ENCODE results near the gene CFAP92. TPM values are rescaled to one million over a fixed set of nuclear protein-coding genes. Genes with fewer than 3 reads are reported as not detected.

Gene CFAP92
- total RNA-seq, 1 experiment from 2014 or later = 0.33 TPM

- Histone ChIP-seq H3K9ac (ENCODE audit: low read length) (no peak overlapping the region), H3K4me1 (ENCODE audit: insufficient read depth, low read length) (no peaks in the 10 kb centered on the region), H3K9me3 (ENCODE audit: low read length) (no peaks in the 10 kb centered on the region), H3K36me3 (ENCODE audit: low read depth, low read length) (peaks cover 3% of the 10 kb centered on the region), H3K9me2 (replicated peaks; ENCODE audit: low read length) (no peaks in the 10 kb centered on the region), H2AFZ (ENCODE audit: low read length) (no peak overlapping the region), H3F3A (ENCODE audit: low read length, unreplicated experiment) (no peaks in the 10 kb centered on the region), H3K79me2 (ENCODE audit: low read length) (no peaks in the 10 kb centered on the region), H4K20me1 (ENCODE audit: low read length) (no peaks in the 10 kb centered on the region), H3K27ac (ENCODE audit: low read length) (no peak overlapping the region), H3K27me3 (ENCODE audit: low read length) (no peaks in the 10 kb centered on the region), H3K4me3 (ENCODE audit: low read length) (no peak overlapping the region), H3K4me2 (ENCODE audit: low read length) (no peak overlapping the region)
- BruUV-seq (replicated peaks) = no TSS peak
- intact Hi-C loops (cut with micrococcal nuclease) = no loop called here
- ATAC-seq (no peak), DNase-seq (no peak)
- POLR2A ChIA-PET (ENCODE audit: unreplicated experiment) = no interaction called here
- no peak for TF ChIP-seq CTCF (conservative IDR thresholded peaks at IDR 0.05; ENCODE audit: low read depth, low read length)
- no peak for TF ChIP-seq EZH2 (IDR thresholded peaks at IDR 0.05; ENCODE audit: low read length, unreplicated experiment)
- no peak for TF ChIP-seq EZH2phosphoT487 (IDR thresholded peaks at IDR 0.05; ENCODE audit: borderline replicate concordance, low read length)
- CTCF ChIA-PET = no interaction called here
These were observed 97.8 kb downstream of the CFAP92 start for GRCh38 chr3:128895843-128896697.

- no peaks in the 10 kb centered on the region for H3K9me2 ChIP-seq (replicated peaks; ENCODE audit: low read length)
- H3K4me2 ChIP-seq (ENCODE audit: low read length) = no peak overlapping the region
- CTCF ChIA-PET = no interaction called here
- H2AFZ ChIP-seq (ENCODE audit: low read length) = no peak overlapping the region
- no peaks in the 10 kb centered on the region for H3K9me3 ChIP-seq (ENCODE audit: low read length)
- TF ChIP-seq CTCF (conservative IDR thresholded peaks at IDR 0.05; ENCODE audit: low read depth, low read length) (no peak), EZH2phosphoT487 (IDR thresholded peaks at IDR 0.05; ENCODE audit: borderline replicate concordance, low read length) (no peak), EZH2 (IDR thresholded peaks at IDR 0.05; ENCODE audit: low read length, unreplicated experiment) (no peak)
- ATAC-seq = no peak
- peaks cover 6% of the 10 kb centered on the region for H3K79me2 ChIP-seq (ENCODE audit: low read length)
- H3F3A ChIP-seq (ENCODE audit: low read length, unreplicated experiment) = no peaks in the 10 kb centered on the region
- H3K4me3 ChIP-seq (ENCODE audit: low read length) = no peak overlapping the region
- no peaks in the 10 kb centered on the region for H3K4me1 ChIP-seq (ENCODE audit: insufficient read depth, low read length)
- DNase-seq = no peak
- POLR2A ChIA-PET (ENCODE audit: unreplicated experiment) = no interaction called here
- H4K20me1 ChIP-seq (ENCODE audit: low read length) = no peaks in the 10 kb centered on the region
- intact Hi-C loops (cut with micrococcal nuclease) = no loop called here
- peaks cover 3% of the 10 kb centered on the region for H3K36me3 ChIP-seq (ENCODE audit: low read depth, low read length)
- H3K27me3 ChIP-seq (ENCODE audit: low read length) = no peaks in the 10 kb centered on the region
- no TSS peak for BruUV-seq (replicated peaks)
- no peak overlapping the region for H3K27ac ChIP-seq (ENCODE audit: low read length)
- no peak overlapping the region for H3K9ac ChIP-seq (ENCODE audit: low read length)
These were observed 104.6 kb downstream of the CFAP92 start for GRCh38 chr3:128889139-128889894.

GRCh38 chr3:128884992-128885391, 108.9 kb downstream of the CFAP92 start:
- Histone ChIP-seq H3K4me2 (ENCODE audit: low read length) (no peak overlapping the region), H3K27me3 (ENCODE audit: low read length) (no peaks in the 10 kb centered on the region), H4K20me1 (ENCODE audit: low read length) (no peaks in the 10 kb centered on the region), H3K9me2 (replicated peaks; ENCODE audit: low read length) (no peaks in the 10 kb centered on the region), H3K36me3 (ENCODE audit: low read depth, low read length) (no peaks in the 10 kb centered on the region; the same call in 1 of the 2 replicates), H3K4me1 (ENCODE audit: insufficient read depth, low read length) (peaks cover 23% of the 10 kb centered on the region), H3F3A (ENCODE audit: low read length, unreplicated experiment) (no peaks in the 10 kb centered on the region), H2AFZ (ENCODE audit: low read length) (no peak overlapping the region), H3K4me3 (ENCODE audit: low read length) (no peak overlapping the region), H3K9me3 (ENCODE audit: low read length) (no peaks in the 10 kb centered on the region), H3K79me2 (ENCODE audit: low read length) (peaks cover 49% of the 10 kb centered on the region), H3K27ac (ENCODE audit: low read length) (no peak overlapping the region), H3K9ac (ENCODE audit: low read length) (no peak overlapping the region)
- no peak for TF ChIP-seq EZH2 (IDR thresholded peaks at IDR 0.05; ENCODE audit: low read length, unreplicated experiment)
- TF ChIP-seq EZH2phosphoT487 (IDR thresholded peaks at IDR 0.05; ENCODE audit: borderline replicate concordance, low read length) = no peak
- TF ChIP-seq CTCF (conservative IDR thresholded peaks at IDR 0.05; ENCODE audit: low read depth, low read length) = no peak
- no peak for ATAC-seq
- no peak for DNase-seq
- intact Hi-C loops (cut with micrococcal nuclease) = no loop called here
- CTCF ChIA-PET = no interaction called here
- no TSS peak for BruUV-seq (replicated peaks)
- POLR2A ChIA-PET (ENCODE audit: unreplicated experiment) = no interaction called here
